Cortex of kidney (tissue), 1 donor: ENCODE data around the gene SNCA.

Experiments
- DNase-seq: peaks from one replicate; lab custom pipeline; 2025; lab: John Stamatoyannopoulos, UW

The SNCA gene

GRCh38 chr4:89814362-89814761, 22.6 kb downstream of the SNCA start:
- DNase-seq = no peak

- no peak for DNase-seq
These were observed 23.8 kb downstream of the SNCA start for GRCh38 chr4:89813197-89813596.

GRCh38 chr4:89807441-89808140, 29.4 kb downstream of the SNCA start:
- no peak for DNase-seq

- no peak for DNase-seq
These were observed 31.7 kb downstream of the SNCA start for GRCh38 chr4:89805297-89805696.

- DNase-seq = no peak
These were observed 33.0 kb downstream of the SNCA start for GRCh38 chr4:89803915-89804314.

GRCh38 chr4:89803036-89803435, 33.9 kb downstream of the SNCA start:
- no peak for DNase-seq

GRCh38 chr4:89800527-89801103, 36.3 kb downstream of the SNCA start:
- no peak for DNase-seq

- no peak for DNase-seq
These were observed 36.9 kb downstream of the SNCA start for GRCh38 chr4:89800012-89800516.

- DNase-seq = no peak
These were observed 37.9 kb downstream of the SNCA start for GRCh38 chr4:89799071-89799470.

GRCh38 chr4:89797117-89797516, 39.8 kb downstream of the SNCA start:
- DNase-seq = no peak

- no peak for DNase-seq
These were observed 48.5 kb downstream of the SNCA start for GRCh38 chr4:89788206-89789072.

GRCh38 chr4:89784686-89785231, 52.2 kb downstream of the SNCA start:
- DNase-seq = no peak

- DNase-seq = no peak
These were observed 55.6 kb downstream of the SNCA start for GRCh38 chr4:89781321-89781720.

- no peak for DNase-seq
These were observed 63.2 kb downstream of the SNCA start for GRCh38 chr4:89773805-89774204.

- no peak for DNase-seq
These were observed 67.1 kb downstream of the SNCA start for GRCh38 chr4:89769856-89770255.

- DNase-seq = no peak
These were observed 69.0 kb downstream of the SNCA start for GRCh38 chr4:89767924-89768323.

GRCh38 chr4:89765966-89766365, 71.0 kb downstream of the SNCA start:
- DNase-seq = no peak

GRCh38 chr4:89765528-89765927, 71.4 kb downstream of the SNCA start:
- no peak for DNase-seq

- DNase-seq = no peak
These were observed 74.7 kb downstream of the SNCA start for GRCh38 chr4:89762311-89762710.

GRCh38 chr4:89759426-89759825, 77.5 kb downstream of the SNCA start:
- DNase-seq = no peak

- DNase-seq = no peak
These were observed 79.7 kb downstream of the SNCA start for GRCh38 chr4:89757154-89757719.

GRCh38 chr4:89755220-89755619, 81.7 kb downstream of the SNCA start:
- DNase-seq = no peak
